Stimulated activated CD8-positive, alpha-beta memory T cell treated with anti-CD3 and anti-CD28 coated beads, Interleukin-15, amount 100 ng/mL, for 24 hours (primary cell): ENCODE data around the gene ORAI2.
A peak's percentile ranks its signal among the peaks of the same experiment; 100 is the strongest.

Experiments used
- DNase-seq: peaks from one replicate; pipeline ENCODE4 v3.0.0-alpha.2; 2020; ENCODE audit warnings: low read depth

Gene ORAI2

GRCh38 chr7:102415685-102416225 is 17.6 kb upstream of the ORAI2 start:
- peak; percentile 24 for DNase-seq

GRCh38 chr7:102416406-102416805 is 17.0 kb upstream of the ORAI2 start:
- no peak for DNase-seq

GRCh38 chr7:102417105-102417504 is 16.3 kb upstream of the ORAI2 start:
- no peak for DNase-seq

- no peak for DNase-seq
These were observed 14.8 kb upstream of the ORAI2 start for GRCh38 chr7:102418592-102418991.

- no peak for DNase-seq
These were observed 11.6 kb upstream of the ORAI2 start for GRCh38 chr7:102421706-102422240.

- DNase-seq = no peak
These were observed 9.2 kb upstream of the ORAI2 start for GRCh38 chr7:102424129-102424551.

GRCh38 chr7:102424787-102425218 is 8.6 kb upstream of the ORAI2 start:
- DNase-seq = no peak

- DNase-seq = peak; percentile 53
These were observed 7.6 kb upstream of the ORAI2 start for GRCh38 chr7:102425639-102426267.

- peak; percentile 17 for DNase-seq
These were observed 6.9 kb upstream of the ORAI2 start for GRCh38 chr7:102426268-102427018.

- DNase-seq = no peak
These were observed 6.4 kb upstream of the ORAI2 start for GRCh38 chr7:102427019-102427405.

GRCh38 chr7:102429141-102429899 is 4.1 kb upstream of the ORAI2 start:
- no peak for DNase-seq

- no peak for DNase-seq
These were observed 1.6 kb upstream of the ORAI2 start for GRCh38 chr7:102431617-102432298.

- no peak for DNase-seq
These were observed 745 bp upstream of the ORAI2 start for GRCh38 chr7:102432442-102433218.

- no peak for DNase-seq
These were observed 688 bp downstream of the ORAI2 start for GRCh38 chr7:102434039-102434486.

- no peak for DNase-seq
These were observed 2.7 kb downstream of the ORAI2 start for GRCh38 chr7:102436118-102436517.

GRCh38 chr7:102439963-102440795 is 6.8 kb downstream of the ORAI2 start:
- no peak for DNase-seq

GRCh38 chr7:102444961-102445673 is 11.7 kb downstream of the ORAI2 start:
- no peak for DNase-seq

- no peak for DNase-seq
These were observed 12.3 kb downstream of the ORAI2 start for GRCh38 chr7:102445674-102446071.
